H1 (cell line): Measurements from ENCODE around the gene CNDP2. TPM values are rescaled to one million over a fixed set of nuclear protein-coding genes. Genes with fewer than 3 reads are reported as not detected.

Source experiments
- CTCF ChIA-PET: fragments of 300-600 bp; sonication (Branson Sonifier 250); formaldehyde crosslinking; loops from one replicate; lab custom pipeline; 2021; ENCODE audit not compliant: partially characterized antibody; lab: Charles Lee
- POLR2A ChIA-PET: fragments of 300-600 bp; sonication (Branson Sonifier 250); formaldehyde crosslinking; loops from one replicate; lab custom pipeline; 2021; ENCODE audit warnings: inconsistent platforms; ENCODE audit not compliant: partially characterized antibody; lab: Charles Lee
- DNase-seq, 2 experiments: peaks; one replicate each; pipeline versions ENCODE4 v3.0.0 to v3.0.0-alpha.2; 2010 to 2022; ENCODE audit warnings: low spot score in 2 of 2, low read depth in 1 of 2, mixed read lengths in 1 of 2
- FAIRE-seq: peaks from 2 replicates; lab custom pipeline; 2011; peaks lifted over from hg19 to GRCh38; lab: Jason Lieb, UNC
- H2AFZ ChIP-seq: 2 replicates; pipeline ENCODE4 v1.8.1; 2012; ENCODE audit warnings: low read length, inconsistent platforms
- H2AK5ac ChIP-seq: 2 replicates; pipeline ENCODE4 v1.6.1; 2013; ENCODE audit warnings: low read depth, low read length
- H2BK120ac ChIP-seq: replicated peaks from 2 replicates; pipeline ENCODE3; 2013; ENCODE audit warnings: low read depth, low read length, inconsistent platforms
- H2BK12ac ChIP-seq: 2 replicates; pipeline ENCODE4 v1.6.1; 2013; ENCODE audit warnings: low read depth, low read length
- H2BK15ac ChIP-seq: 2 replicates; pipeline ENCODE4 v1.6.1; 2013; ENCODE audit warnings: low read length
- H2BK20ac ChIP-seq: 2 replicates; pipeline ENCODE4 v1.6.1; 2013; ENCODE audit warnings: low read length
- H2BK5ac ChIP-seq: 2 replicates; pipeline ENCODE4 v1.6.1; 2013; ENCODE audit warnings: low read depth, low read length
- H3K14ac ChIP-seq: 2 replicates; pipeline ENCODE4 v1.6.1; 2013; ENCODE audit warnings: inconsistent platforms; ENCODE audit not compliant: insufficient read length
- H3K18ac ChIP-seq: 2 replicates; pipeline ENCODE4 v1.6.1; 2013; ENCODE audit warnings: low read length; ENCODE audit errors: extremely low read depth
- H3K23ac ChIP-seq: 2 replicates; pipeline ENCODE4 v1.6.1; 2013; ENCODE audit warnings: inconsistent platforms; ENCODE audit not compliant: insufficient read length
- H3K23me2 ChIP-seq: 2 replicates; pipeline ENCODE4 v1.6.1; 2013; ENCODE audit warnings: low read depth, low read length
- H3K27ac ChIP-seq: 2 replicates; pipeline ENCODE4 v1.6.1; 2011; ENCODE audit warnings: low read depth, low read length, inconsistent platforms
- H3K27me3 ChIP-seq, 4 experiments: replicated peaks in 1 of 4; 1 replicate in 1 of 4; 2 replicates in 3 of 4; pipeline versions ENCODE4 v1.6.1 to v1.8.1; 2011 to 2013; ENCODE audit warnings: low read length in 3 of 4, mild to moderate bottlenecking in 3 of 4, inconsistent platforms in 2 of 4, mixed read lengths in 2 of 4, moderate library complexity in 1 of 4; ENCODE audit not compliant: control insufficient read depth in 3 of 4, insufficient read depth in 3 of 4; ENCODE audit errors: extremely low read depth in 1 of 4
- H3K36me3 ChIP-seq, 4 experiments: 2 replicates each; pipeline versions ENCODE4 v1.6.1 to v1.8.1; 2011 to 2013; ENCODE audit warnings: mild to moderate bottlenecking in 4 of 4, low read length in 3 of 4, moderate library complexity in 2 of 4, control low read depth in 1 of 4, inconsistent platforms in 1 of 4; ENCODE audit not compliant: insufficient read depth in 4 of 4, control insufficient read depth in 2 of 4
- H3K4ac ChIP-seq: replicated peaks from 2 replicates; pipeline ENCODE3; 2013; ENCODE audit warnings: low read length, low read depth, mixed read lengths, inconsistent platforms; ENCODE audit not compliant: insufficient read length
- H3K4me1 ChIP-seq, 4 experiments: replicated peaks in 1 of 4; 1 replicate in 1 of 4; 2 replicates in 3 of 4; pipeline versions ENCODE4 v1.6.1 to v1.8.1; 2011 to 2013; ENCODE audit warnings: low read length in 3 of 4, inconsistent platforms in 2 of 4, mixed read lengths in 1 of 4; ENCODE audit not compliant: insufficient read depth in 4 of 4, control insufficient read depth in 3 of 4
- H3K4me2 ChIP-seq, 2 experiments: 2 replicates each; pipeline versions ENCODE4 v1.6.1 to v1.8.1; 2011 to 2013; ENCODE audit warnings: low read depth in 2 of 2, low read length in 2 of 2, control low read depth in 1 of 2, inconsistent platforms in 1 of 2, mild to moderate bottlenecking in 1 of 2; ENCODE audit not compliant: insufficient read depth in 1 of 2
- H3K4me3 ChIP-seq, 4 experiments: fragments of 200-600, 300-600 bp in 1 of 4; sonication (generic), shearing (Covaris generic), sonication (Bioruptor Twin) in 1 of 4; 2 replicates each; pipeline versions ENCODE4 v1.5.1 to v1.8.1; 2011 to 2016; ENCODE audit warnings: low read length in 4 of 4, low read depth in 3 of 4, control low read depth in 2 of 4, inconsistent platforms in 2 of 4, mild to moderate bottlenecking in 2 of 4, mixed read lengths in 1 of 4, moderate library complexity in 1 of 4; ENCODE audit not compliant: insufficient read depth in 2 of 4; ENCODE audit errors: extremely low read depth in 1 of 4
- H3K56ac ChIP-seq: replicated peaks from 2 replicates; pipeline ENCODE3; 2013; ENCODE audit warnings: low read depth, mild to moderate bottlenecking, mixed read lengths, low read length, inconsistent platforms; ENCODE audit not compliant: insufficient read length
- H3K79me1 ChIP-seq: 2 replicates; pipeline ENCODE4 v1.6.1; 2013; ENCODE audit warnings: low read depth, low read length, control low read depth
- H3K79me2 ChIP-seq, 2 experiments: 2 replicates each; pipeline versions ENCODE4 v1.6.1 to v1.8.1; 2012 to 2013; ENCODE audit warnings: low read length in 2 of 2, mild to moderate bottlenecking in 2 of 2, inconsistent platforms in 1 of 2; ENCODE audit not compliant: insufficient read depth in 2 of 2, control insufficient read depth in 1 of 2
- H3K9ac ChIP-seq, 4 experiments: replicated peaks in 1 of 4; 1 replicate in 1 of 4; 2 replicates in 3 of 4; pipeline versions ENCODE4 v1.6.1 to v1.8.1; 2011 to 2013; ENCODE audit warnings: low read depth in 3 of 4, low read length in 3 of 4, control low read depth in 2 of 4, mild to moderate bottlenecking in 2 of 4, moderate library complexity in 2 of 4, inconsistent platforms in 1 of 4; ENCODE audit errors: extremely low read depth in 1 of 4
- H3K9me3 ChIP-seq, 2 experiments: 2 replicates each; pipeline versions ENCODE4 v1.6.1 to v1.8.1; 2012 to 2013; ENCODE audit warnings: mild to moderate bottlenecking in 2 of 2, moderate library complexity in 2 of 2, control low read depth in 1 of 2, inconsistent platforms in 1 of 2, low read depth in 1 of 2, low read length in 1 of 2, mixed read lengths in 1 of 2; ENCODE audit not compliant: insufficient read depth in 2 of 2
- H4K20me1 ChIP-seq, 2 experiments: replicated peaks in 1 of 2; 2 replicates each; pipeline versions ENCODE3 to v1.8.1; 2011 to 2013; ENCODE audit warnings: inconsistent platforms in 2 of 2, low read length in 2 of 2, mild to moderate bottlenecking in 1 of 2; ENCODE audit not compliant: insufficient read depth in 2 of 2, control insufficient read depth in 1 of 2
- H4K5ac ChIP-seq: 2 replicates; pipeline ENCODE4 v1.6.1; 2013; ENCODE audit warnings: low read length, low read depth, mixed read lengths, inconsistent platforms; ENCODE audit not compliant: insufficient read length
- H4K8ac ChIP-seq: 2 replicates; pipeline ENCODE4 v1.8.0; 2013; ENCODE audit warnings: mild to moderate bottlenecking, moderate library complexity, low read length, inconsistent platforms; ENCODE audit not compliant: insufficient read depth; ENCODE audit errors: extremely low read depth
- H4K91ac ChIP-seq: replicated peaks from 2 replicates; pipeline ENCODE3; 2013; ENCODE audit warnings: low read length, mixed read lengths, inconsistent platforms; ENCODE audit not compliant: insufficient read length
- ATF2 ChIP-seq: IDR thresholded peaks from 2 replicates; pipeline ENCODE4 v1.6.1; 2012; ENCODE audit warnings: low read length, inconsistent platforms
- CBX5 ChIP-seq: fragments of 300-800, 300-1000 bp; sonication (generic); IDR thresholded peaks from 2 replicates; pipeline ENCODE4 v1.7.1; 2016; ENCODE audit warnings: antibody characterized with exemption, low read length, low read depth
- KDM4A ChIP-seq: IDR thresholded peaks from one replicate; pipeline ENCODE4 v1.7.1; 2012; ENCODE audit warnings: low read depth, mild to moderate bottlenecking, moderate library complexity, low read length, inconsistent platforms; ENCODE audit not compliant: severe bottlenecking
- POLR2AphosphoS5 ChIP-seq: IDR thresholded peaks from 2 replicates; pipeline ENCODE4 v1.6.1; 2011; ENCODE audit warnings: low read depth, low read length
- POU5F1 ChIP-seq: IDR thresholded peaks from 2 replicates; pipeline ENCODE4 v1.6.1; 2011; ENCODE audit warnings: low read depth, mild to moderate bottlenecking, low read length, moderate library complexity
- RXRA ChIP-seq: IDR thresholded peaks from 2 replicates; pipeline ENCODE4 v1.6.1; 2011; ENCODE audit warnings: low read depth, mild to moderate bottlenecking, low read length, moderate library complexity; ENCODE audit not compliant: insufficient read depth
- SAP30 ChIP-seq: fragments of 300-600 bp; sonication (generic); IDR thresholded peaks from 2 replicates; pipeline ENCODE4 v1.7.1; 2012; ENCODE audit warnings: low read length, moderate library complexity, mild to moderate bottlenecking, inconsistent platforms; ENCODE audit not compliant: insufficient read depth, insufficient replicate concordance
- SP2 ChIP-seq: IDR thresholded peaks from 2 replicates; pipeline ENCODE4 v1.6.1; 2012; ENCODE audit warnings: mild to moderate bottlenecking, low read length, inconsistent platforms
- TAF1 ChIP-seq: IDR thresholded peaks from 2 replicates; pipeline ENCODE4 v1.6.1; 2011; ENCODE audit warnings: mild to moderate bottlenecking, low read depth, low read length
- TEAD4 ChIP-seq: IDR thresholded peaks from 2 replicates; pipeline ENCODE4 v1.6.1; 2012; ENCODE audit warnings: low read depth, low read length, inconsistent platforms, mixed read lengths
- WGBS, 2 experiments: shearing (Covaris generic) in 1 of 2; methylation state at CpG; one replicate each; pipeline versions ENCODE4 v1.1.6 to v1.1.7; 2013 to 2015; ENCODE audit warnings: low lambda C conversion rate in 2 of 2, mixed read lengths in 2 of 2, inconsistent platforms in 1 of 2, low coverage in 1 of 2, missing lambda C conversion rate in 1 of 2; ENCODE audit not compliant: insufficient replicate concordance in 2 of 2, insufficient coverage in 1 of 2, insufficient read length in 1 of 2; ENCODE audit errors: extremely low coverage in 1 of 2, missing lambda C conversion rate in 1 of 2; 5-methylcytosine and 5-hydroxymethylcytosine counted together
- polyA plus RNA-seq, 7 experiments: library from polyadenylated mRNA; depleted of rRNA in 3 of 7; stranded (reverse) in 5 of 7; unstranded in 2 of 7; fragments of >200 nt in 5 of 7; fragments of 200-250 nt in 2 of 7; gene quantifications; 1 replicate in 5 of 7; 2 replicates in 1 of 7; 4 replicates in 1 of 7; pipeline versions ENCODE4 v1.2.1 to v1.2.3, GENCODE V29; 2011 to 2013; ENCODE audit warnings: missing spikeins in 2 of 7, mixed read lengths in 2 of 7
- total RNA-seq: library from RNA; stranded (reverse); fragmentation: NEBNext Ultra II Directional; extraction: Animal tissue kit (Norgen Biotek cat#: 25700); gene quantifications from 2 replicates; pipeline ENCODE4 v1.2.1, GENCODE V29; 2021

CNDP2 gene
- total and polyA plus RNA-seq, 2 of the 8 experiments (the other 6 are each of a cell fraction or from before 2014, with no cell fraction given), result 71.8 to 243 TPM

GRCh38 chr18:74451148-74451547, 45.0 kb upstream of the CNDP2 start:
- TF ChIP-seq TAF1 (no peak), POLR2AphosphoS5 (no peak), ATF2 (no peak), SP2 (no peak), CBX5 (no peak), RXRA (no peak), KDM4A (no peak), TEAD4 (no peak), POU5F1 (no peak), SAP30 (no peak)
- Histone ChIP-seq H3K9me3 (no peaks in the 10 kb centered on the region), H4K5ac (no peak overlapping the region), H3K79me2 (no peaks in the 10 kb centered on the region), H4K20me1 (no peaks in the 10 kb centered on the region), H3K23ac (no peak overlapping the region), H3K4me2 (no peak overlapping the region), H3K4me1 (peaks cover 0 to 2% (median 0%) of the 10 kb centered on the region in 4 experiments; a peak in 2 of 7 replicates), H3K4ac (no peak overlapping the region), H3K4me3 (no peak overlapping the region), H3K14ac (no peak overlapping the region), H3K79me1 (no peaks in the 10 kb centered on the region), H2BK20ac (no peak overlapping the region), H2BK120ac (no peak overlapping the region), H2BK12ac (no peak overlapping the region), H3K27ac (no peak overlapping the region), H3K23me2 (no peaks in the 10 kb centered on the region; the same call in 1 of the 2 replicates), H3K27me3 (peaks cover 2 to 17% (median 10%) of the 10 kb centered on the region in 4 experiments; a peak in 6 of 7 replicates), H4K8ac (no peak overlapping the region), H3K18ac (no peak overlapping the region), H3K9ac (no peak overlapping the region), H3K36me3 (no peaks in the 10 kb centered on the region; a peak in 1 of 8 replicates), H2BK15ac (no peak overlapping the region), H3K56ac (no peak overlapping the region), H2AK5ac (no peak overlapping the region), H2AFZ (no peak overlapping the region), H4K91ac (no peak overlapping the region), H2BK5ac (no peak overlapping the region)
- FAIRE-seq (no peak), DNase-seq (no peak)
- ChIA-PET POLR2A (no interaction called here), CTCF (interaction anchor here (0.6 to 2.7 kb wide), 4 partner anchors 8 to 52 kb away, joined by 3 to 16 read pairs (median 4); no protein-coding TSS in a partner anchor)
- WGBS, 2 experiments, result 91% methylated on average over 11 of the region's 11 CpGs; no CpG with 5 or more reads in 1 of the 2 experiments
